22Rv1 (cell line): ENCODE results near the gene EHMT2.
"Not testable (repeated sequence)": the region's sequence is repeated elsewhere in the genome, so short reads cannot be mapped to it uniquely, and the experiment has no call there.

Source experiments
- H3K27ac ChIP-seq: fragments of 450-650 bp; 2 replicates; pipeline ENCODE4 v1.5.1; 2017
- ZFX ChIP-seq: fragments of 450-650 bp; IDR thresholded peaks from 2 replicates; pipeline ENCODE4 v1.6.1; 2017; ENCODE audit warnings: antibody characterized with exemption, borderline replicate concordance
- TF ChIP-seq, protein P1 (sequence below): fragments of 450-650 bp; IDR thresholded peaks from 2 replicates; pipeline ENCODE4 v1.5.1; 2017; ENCODE audit warnings: mild to moderate bottlenecking

EHMT2 gene

DNA sequence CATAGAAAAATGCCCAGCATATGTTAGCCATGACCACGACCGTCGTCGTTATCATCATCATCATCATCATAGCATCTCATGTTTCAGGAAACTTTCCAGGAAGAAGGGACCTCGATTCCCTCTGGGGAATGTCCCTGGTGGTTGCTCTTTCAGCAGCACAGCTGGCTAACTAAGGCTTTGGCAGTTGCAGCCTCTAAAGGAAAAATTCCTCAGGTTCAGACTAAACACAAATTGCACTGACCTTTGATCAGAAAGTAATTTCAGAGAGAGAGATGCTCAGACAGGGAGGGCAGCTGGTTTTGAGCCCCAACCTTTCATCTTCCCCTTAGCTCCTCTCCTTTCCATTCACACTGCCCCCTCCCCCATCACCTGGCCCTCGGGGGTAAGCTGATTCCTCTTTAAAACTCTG lies 42.8 kb upstream of the EHMT2 start:
- no peak overlapping the region for H3K27ac ChIP-seq

DNA sequence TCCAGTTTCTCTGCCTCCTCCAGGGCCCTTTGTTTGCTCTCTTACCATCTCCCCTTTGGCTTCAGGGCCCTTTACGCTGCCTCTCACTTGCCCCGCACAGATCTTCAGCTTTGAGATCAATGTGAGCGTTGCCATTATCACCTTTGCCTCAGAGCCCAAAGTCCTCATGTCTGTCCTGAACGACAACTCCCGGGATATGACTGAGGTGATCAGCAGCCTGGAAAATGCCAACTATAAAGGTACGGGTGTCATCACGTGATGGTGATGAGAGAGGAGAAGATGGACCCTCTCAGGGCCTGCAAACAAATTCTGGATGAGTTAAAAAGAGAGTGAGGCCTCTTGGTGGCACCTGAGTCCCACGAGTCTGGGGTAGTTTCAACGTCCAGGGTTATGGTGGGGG lies 38.3 kb upstream of the EHMT2 start:
- no peak overlapping the region for H3K27ac ChIP-seq
- TF ChIP-seq, protein P1, sequence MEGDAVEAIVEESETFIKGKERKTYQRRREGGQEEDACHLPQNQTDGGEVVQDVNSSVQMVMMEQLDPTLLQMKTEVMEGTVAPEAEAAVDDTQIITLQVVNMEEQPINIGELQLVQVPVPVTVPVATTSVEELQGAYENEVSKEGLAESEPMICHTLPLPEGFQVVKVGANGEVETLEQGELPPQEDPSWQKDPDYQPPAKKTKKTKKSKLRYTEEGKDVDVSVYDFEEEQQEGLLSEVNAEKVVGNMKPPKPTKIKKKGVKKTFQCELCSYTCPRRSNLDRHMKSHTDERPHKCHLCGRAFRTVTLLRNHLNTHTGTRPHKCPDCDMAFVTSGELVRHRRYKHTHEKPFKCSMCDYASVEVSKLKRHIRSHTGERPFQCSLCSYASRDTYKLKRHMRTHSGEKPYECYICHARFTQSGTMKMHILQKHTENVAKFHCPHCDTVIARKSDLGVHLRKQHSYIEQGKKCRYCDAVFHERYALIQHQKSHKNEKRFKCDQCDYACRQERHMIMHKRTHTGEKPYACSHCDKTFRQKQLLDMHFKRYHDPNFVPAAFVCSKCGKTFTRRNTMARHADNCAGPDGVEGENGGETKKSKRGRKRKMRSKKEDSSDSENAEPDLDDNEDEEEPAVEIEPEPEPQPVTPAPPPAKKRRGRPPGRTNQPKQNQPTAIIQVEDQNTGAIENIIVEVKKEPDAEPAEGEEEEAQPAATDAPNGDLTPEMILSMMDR, result no peak
- no peak for TF ChIP-seq ZFX

More for the DNA sequence above, 42.8 kb upstream of the EHMT2 start:
- TF ChIP-seq ZFX, result no peak
- TF ChIP-seq, protein P1, result no peak

DNA sequence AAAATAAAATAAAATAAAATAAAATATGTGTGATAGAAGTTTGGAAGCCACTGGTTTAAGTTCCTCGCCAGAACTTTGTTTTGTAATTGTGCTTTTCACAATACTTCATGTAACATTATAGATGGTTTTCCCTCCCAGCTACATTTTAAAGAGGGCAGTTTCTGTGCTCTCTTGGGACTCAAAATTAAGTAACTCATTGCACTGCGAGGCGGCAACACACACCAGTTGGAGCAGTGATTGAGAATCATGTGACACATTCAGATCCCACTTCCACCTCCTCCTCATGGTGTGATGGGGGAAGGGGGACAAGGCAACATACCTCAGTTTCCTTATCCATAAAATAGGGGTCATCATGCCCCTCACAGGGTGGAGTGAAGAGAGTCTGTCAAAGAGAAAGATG lies 37.5 kb upstream of the EHMT2 start:
- TF ChIP-seq ZFX, result no peak
- TF ChIP-seq, protein P1, result no peak
- H3K27ac ChIP-seq, result no peak overlapping the region

DNA sequence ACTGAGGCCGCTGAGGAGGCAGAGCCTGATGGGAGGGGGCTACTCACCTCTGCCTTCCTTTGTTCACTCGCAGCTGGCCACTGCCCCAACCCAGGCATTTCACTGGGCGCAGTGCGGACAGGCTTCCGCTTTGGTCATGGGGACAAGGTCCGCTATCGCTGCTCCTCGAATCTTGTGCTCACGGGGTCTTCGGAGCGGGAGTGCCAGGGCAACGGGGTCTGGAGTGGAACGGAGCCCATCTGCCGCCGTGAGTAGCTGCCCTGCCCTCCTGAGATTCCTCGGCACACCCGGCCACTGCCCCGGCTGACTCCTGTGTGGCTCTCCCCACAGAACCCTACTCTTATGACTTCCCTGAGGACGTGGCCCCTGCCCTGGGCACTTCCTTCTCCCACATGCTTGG lies 36.0 kb upstream of the EHMT2 start:
- no peak overlapping the region for H3K27ac ChIP-seq
- TF ChIP-seq, protein P1, result no peak
- TF ChIP-seq ZFX, result no peak

DNA sequence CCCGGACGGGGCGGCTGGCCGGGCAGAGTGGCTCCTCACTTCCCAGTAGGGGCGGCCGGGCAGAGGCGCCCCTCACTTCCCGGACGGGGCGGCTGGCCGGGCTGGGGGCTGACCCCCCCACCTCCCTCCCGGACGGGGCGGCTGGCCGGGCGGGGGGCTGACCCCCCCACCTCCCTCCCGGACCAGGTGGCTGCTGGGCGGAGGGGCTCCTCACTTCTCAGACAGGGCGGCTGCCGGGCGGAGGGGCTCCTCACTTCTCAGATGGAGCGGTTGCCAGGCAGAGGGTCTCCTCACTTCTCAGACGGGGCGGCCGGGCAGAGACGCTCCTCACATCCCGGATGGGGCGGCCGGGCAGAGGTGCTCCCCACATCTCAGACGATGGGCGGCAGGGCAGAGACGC lies 34.6 kb upstream of the EHMT2 start:
- not testable (repeated sequence) for H3K27ac ChIP-seq

DNA sequence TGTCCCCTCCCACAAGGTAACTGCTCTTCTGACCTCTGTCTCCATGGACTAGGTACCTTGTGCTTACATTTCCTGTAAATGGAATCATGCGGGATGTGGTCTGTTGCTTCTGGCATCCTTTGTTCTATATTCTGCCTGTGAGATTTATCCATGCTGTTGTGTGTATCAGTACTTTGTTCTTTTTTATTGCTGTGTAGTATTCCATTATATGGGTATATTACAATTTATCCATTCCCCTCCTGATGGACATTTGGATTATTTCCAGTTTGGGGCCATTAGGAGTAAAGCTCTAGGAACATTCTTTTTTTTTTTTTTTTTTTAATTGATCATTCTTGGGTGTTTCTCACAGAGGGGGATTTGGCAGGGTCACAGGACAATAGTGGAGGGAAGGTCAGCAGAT lies 33.5 kb upstream of the EHMT2 start:
- no peak overlapping the region for H3K27ac ChIP-seq
- TF ChIP-seq ZFX, result no peak
- TF ChIP-seq, protein P1, result no peak

DNA sequence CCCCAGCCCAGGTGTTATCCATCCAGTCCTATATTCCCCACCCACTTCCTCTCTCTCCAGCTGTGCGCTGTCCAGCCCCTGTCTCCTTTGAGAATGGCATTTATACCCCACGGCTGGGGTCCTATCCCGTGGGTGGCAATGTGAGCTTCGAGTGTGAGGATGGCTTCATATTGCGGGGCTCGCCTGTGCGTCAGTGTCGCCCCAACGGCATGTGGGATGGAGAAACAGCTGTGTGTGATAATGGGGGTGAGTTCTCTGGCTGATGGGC lies 31.1 kb upstream of the EHMT2 start:
- TF ChIP-seq ZFX, result no peak
- TF ChIP-seq, protein P1, result no peak
- no peak overlapping the region for H3K27ac ChIP-seq

DNA sequence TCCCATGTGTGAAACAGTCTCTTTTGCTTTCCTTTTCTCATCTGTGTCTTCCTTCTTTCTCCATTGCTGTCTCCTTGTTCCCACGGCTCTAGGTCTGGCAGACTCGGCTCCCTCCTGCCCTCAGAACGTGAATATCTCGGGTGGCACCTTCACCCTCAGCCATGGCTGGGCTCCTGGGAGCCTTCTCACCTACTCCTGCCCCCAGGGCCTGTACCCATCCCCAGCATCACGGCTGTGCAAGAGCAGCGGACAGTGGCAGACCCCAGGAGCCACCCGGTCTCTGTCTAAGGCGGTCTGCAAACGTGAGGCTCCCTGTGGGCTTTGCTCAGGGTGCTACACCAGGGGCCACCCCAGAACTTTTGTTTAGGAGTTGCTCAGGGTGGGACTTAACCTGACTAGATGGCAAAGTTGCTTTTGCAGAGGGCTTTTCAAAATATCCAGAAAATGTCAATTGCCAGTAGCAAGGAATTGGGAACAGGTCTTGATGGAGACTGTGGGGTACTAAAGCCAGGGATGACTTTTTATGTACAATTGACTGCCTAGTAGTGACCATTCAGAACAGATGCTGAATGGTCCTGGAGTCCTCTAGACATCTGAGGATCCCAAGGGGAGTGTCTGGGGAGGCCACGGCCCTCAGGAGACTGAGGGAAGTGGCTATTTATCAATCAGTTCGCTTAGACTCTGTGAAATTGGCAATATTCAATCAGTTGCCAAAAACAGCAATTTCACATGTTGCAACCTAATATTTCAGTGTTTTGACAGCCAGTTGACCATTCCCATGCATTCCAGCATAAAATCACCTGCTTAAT lies 30.6 kb upstream of the EHMT2 start:
- H3K27ac ChIP-seq, result no peak overlapping the region
- TF ChIP-seq, protein P1, result no peak
- TF ChIP-seq ZFX, result no peak
